ENCODE results near the gene MEAK7. TPM values are rescaled to one million over a fixed set of nuclear protein-coding genes. Genes with fewer than 3 reads are reported as not detected.

Gene MEAK7
- polyA plus RNA-seq, 4 donors = 18.7 to 21.7 (median 19.2) TPM

DNA sequence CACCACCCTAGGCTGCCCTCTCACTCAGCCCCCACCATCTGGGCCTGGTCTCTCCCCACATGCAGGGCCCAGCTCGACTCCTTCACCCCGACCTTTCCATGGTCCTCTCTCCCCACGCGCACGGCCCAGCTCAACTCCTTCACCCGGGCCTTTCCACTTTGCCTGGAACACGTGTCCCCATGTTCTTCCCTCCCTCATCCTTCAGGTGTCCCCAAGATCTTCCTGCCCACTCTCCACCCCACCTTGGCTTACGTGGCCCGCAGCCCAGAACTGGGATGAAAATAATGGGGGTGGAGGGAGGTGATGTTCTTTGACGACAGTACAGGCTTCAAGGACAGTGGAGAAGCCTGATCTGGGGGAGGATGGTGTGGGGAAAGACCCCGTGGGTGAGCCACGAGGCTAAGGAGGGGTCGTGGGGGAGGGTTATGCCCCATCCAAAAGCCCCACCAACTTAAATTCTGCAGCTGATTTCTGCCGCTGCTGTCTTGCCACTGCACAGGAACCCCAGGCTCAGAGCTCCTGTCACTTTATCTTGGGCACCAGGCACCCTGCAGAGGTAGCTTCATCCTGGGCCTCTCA is 9.9 kb upstream of the MEAK7 start:
- DNase-seq (ENCODE audit: low read depth in 4 of 4, low spot score in 3 of 4) = no peak

DNA sequence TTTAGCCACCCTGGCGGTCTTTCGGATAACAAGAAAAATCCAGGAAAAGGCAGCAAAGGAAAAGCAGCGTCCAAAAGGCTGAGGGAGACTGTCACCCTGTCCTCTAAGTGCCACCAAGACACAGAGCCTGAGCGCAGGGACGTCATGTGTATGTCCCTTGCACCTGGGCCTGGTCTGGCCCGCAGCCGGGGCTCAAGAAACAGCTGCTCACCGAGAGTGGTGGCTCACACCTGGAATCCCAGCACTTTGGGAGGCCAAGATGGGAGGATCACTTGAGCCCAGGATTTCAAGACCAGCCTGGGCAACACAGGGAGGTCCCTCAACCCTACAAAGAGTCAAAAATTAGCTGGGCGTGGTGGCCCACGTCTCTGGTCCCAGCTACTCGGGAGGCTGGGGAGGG is 9.2 kb upstream of the MEAK7 start:
- no peak for DNase-seq (ENCODE audit: low read depth in 4 of 4, low spot score in 3 of 4)

DNA sequence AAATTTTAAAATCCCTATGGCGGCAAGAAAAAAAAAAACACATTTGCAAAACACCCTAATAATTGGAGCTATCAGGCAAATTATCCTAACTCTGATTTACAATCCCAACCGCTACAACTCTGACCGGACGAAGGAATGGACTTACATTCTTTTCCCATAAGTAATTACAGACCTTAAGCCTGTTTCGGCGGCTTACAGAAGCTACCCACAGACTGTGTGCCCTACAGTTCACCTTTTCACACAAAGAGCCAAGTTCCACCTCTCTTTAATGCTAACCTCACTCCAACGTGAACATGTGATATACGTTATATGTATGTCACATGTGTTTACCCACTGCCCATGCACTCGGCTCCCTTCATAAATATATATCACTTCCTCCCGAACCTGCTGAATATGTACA is 8.7 kb upstream of the MEAK7 start:
- no peak for DNase-seq (ENCODE audit: low read depth in 4 of 4, low spot score in 3 of 4)

DNA sequence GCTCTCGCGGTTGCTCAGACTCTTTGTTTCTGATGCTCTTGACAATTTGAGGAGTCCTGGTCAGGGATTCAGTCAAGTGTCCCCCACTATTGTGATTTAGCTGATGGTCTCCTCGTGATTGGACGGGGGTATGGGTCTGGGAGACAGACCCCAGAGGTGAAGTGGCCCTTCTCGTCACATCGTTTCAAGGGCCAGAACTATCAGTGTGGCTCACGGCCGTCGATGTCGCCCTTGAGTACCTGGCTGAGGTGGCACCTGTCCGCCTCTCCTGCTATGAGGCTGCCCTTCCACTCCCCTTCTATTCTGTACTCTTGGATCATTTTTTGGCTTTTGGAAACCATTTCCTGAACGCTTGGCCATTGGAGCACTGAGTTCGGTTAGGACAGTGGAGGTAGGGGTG is 7.4 kb upstream of the MEAK7 start:
- no peak for DNase-seq (ENCODE audit: low read depth in 4 of 4, low spot score in 3 of 4)

DNA sequence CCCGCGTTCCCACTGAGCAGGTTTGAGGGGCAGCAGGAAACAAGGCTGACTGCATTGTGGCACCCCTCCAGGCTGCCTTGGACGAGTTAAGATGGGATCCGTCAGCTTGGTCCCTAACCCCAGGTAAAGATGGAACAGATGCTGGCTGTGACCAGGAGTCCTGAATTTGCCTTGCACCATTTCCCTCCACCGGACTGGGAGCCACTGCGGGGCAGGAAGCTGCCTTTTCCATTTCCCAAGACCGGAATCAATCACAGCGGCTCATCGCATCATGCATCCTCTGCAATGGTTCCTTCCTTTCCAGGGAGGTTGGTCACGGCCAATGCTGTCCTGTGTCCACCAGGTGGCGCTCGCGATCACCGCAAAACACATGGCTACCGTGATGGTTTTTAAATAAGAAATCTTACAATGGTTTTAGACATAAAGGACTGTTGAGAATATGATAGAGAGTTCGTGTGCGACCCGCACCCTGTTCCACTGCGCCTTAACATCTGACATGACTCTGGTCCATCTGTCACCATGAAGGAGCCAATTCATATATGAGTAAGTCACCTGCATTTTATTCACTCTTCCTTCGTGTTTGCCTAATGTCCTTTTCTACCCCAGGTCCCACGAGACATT is 6.8 kb upstream of the MEAK7 start:
- DNase-seq (ENCODE audit: low read depth in 4 of 4, low spot score in 3 of 4) = peak in 3 of 4 donors; percentile 74 to 86 (median 81)

DNA sequence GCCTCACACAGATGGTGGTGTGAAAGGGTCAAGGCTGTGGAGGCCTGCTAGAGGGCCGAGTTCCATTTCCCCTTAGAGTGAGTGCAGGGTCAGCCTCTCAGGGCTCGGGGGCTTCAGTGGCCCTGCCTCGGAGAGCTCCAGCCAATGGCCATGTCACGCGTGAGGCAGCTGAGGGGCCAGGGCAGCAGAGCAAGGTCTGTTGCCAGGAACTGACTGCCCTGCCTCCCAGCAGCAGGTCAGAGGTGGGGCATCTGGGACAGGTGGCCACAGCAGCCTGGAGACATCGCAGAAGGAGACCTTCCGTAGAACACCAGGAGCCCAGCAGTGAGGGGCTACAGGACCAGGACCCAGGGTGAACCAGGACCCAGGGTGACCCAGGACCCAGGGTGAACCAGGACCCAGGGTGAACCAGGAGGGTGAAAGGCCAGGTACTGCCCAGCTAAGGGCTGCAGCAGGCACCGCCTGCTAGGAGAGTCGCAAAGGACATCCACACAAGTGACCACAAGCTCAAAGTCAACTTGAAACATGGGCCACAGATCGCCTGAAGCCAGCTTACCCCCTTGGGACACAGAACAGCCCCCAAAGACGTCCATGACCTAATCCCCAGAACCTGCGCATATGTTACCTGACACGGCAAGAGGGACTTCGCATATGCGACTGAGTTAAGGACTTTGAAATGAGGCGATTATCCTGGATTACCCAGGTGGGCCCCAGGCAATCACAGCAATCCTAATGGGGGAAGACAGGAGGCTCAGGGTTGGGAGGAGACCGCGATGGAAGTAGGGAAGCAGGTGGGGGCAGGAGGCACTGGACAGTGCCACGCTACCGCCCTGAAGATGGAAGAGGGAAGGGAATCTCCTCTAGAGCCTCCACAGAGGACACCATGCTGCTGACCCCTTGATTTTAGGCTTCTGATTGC is 4.8 kb upstream of the MEAK7 start:
- DNase-seq (ENCODE audit: low read depth in 4 of 4, low spot score in 3 of 4) = no peak

DNA sequence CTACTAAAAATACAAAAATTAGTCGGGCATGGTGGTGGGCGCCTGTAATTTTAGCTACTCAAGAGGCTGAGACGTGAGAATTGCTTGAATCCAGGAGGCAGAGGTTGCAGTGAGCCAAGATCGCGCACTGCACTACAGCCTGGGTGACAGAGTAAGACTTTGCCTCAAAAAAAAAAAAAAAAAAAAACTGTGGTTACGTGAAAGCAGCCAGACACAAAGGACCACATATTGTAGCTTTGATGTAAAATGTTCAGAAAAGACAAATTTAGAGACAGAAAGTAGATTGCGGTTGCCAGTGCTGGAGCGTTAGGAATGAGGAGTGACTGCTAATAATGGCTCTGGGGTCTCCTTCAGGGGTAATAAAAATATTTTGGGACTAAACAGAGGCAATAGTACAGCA is 4.0 kb upstream of the MEAK7 start:
- no peak for DNase-seq (ENCODE audit: low read depth in 4 of 4, low spot score in 3 of 4)

DNA sequence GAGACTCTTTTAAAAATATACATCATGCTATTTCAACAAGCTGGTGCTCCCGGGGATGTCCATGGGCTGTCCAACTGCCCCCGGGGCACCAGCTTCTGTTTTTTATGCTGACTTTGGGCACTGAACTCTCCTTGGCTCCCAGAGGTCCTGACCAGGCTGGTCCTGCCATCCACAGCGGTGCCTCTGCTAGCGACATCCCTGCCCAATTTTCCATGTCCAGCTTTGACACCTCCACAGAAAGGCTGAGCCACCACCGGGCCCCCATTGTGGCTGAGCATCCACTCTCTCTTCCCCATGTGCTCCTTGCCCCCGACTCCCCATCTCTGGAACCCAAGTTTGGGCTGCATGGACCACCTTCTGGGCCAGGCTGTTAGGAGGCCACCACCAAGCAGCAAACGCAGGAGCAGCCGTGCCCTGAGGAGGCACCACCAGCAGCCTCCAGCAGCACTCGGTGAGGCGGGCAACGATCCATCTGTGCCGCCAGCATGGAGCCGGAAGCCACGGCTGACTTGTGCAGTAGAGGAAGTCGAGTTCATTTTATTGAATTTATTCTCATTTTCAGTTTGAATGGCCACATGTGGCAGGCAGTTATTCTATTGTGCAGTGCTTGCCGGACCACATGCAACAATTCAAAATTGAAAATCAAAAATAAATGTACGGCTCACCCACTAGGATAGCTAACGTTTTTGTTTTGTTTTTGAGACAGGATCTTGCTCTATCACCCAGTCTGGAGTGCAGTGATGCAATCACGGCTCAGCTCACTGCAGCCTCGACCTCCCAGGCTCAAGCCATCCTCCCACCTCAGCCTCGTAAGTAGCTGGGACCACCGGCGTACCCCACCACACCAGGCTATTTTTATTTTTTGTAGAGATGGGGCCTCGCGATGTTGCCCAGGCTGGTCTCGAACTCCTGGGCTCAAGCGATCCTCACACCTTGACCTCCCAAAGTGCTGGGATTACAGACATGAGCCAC is 2.8 kb upstream of the MEAK7 start:
- no peak for DNase-seq (ENCODE audit: low read depth in 4 of 4, low spot score in 3 of 4)

DNA sequence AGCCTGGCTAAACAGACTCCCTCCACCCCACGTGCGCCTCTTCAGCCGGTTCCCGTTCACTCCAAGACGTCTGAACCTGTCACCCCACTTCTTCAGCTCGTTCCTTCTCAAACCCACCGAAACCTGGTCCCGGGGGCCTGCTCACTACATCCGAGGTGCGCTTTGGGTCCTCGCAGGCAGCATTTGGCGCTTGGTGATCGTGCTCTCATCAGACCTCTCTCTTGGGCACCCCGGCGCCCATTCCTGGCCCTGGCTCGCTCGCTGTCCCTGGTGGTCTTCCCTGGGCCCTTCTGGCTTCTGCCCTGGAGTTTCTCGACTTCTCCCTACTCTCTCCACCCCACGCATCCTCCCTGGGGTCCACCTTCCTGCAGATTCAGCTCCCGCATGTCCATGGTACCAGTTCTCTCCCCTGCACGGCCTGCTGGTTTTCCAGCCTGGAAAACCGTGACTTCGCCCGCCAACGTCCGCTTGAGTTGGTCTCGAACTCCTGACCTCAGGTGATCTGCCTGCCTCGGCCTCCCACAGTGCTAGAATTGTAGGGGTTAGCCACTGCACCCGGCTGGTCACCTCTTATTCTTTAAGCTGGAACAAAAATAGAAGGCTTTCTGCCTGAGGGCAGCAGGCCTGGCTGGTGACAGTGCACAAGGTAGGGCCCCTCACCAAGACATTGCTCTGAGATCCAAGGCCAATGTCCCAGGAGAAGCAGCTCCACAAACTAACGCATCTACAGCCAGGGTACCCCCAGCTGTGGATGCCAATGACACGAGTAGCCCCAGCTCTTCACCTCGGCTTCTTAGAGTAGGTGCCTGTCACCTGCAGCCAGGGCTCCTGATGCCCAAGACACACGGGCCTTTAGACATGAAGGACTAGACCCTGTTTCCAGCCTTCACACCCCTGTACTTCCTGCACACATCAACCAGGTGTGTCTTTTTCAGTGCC is 1.1 kb upstream of the MEAK7 start:
- DNase-seq (ENCODE audit: low read depth in 4 of 4, low spot score in 3 of 4) = no peak

DNA sequence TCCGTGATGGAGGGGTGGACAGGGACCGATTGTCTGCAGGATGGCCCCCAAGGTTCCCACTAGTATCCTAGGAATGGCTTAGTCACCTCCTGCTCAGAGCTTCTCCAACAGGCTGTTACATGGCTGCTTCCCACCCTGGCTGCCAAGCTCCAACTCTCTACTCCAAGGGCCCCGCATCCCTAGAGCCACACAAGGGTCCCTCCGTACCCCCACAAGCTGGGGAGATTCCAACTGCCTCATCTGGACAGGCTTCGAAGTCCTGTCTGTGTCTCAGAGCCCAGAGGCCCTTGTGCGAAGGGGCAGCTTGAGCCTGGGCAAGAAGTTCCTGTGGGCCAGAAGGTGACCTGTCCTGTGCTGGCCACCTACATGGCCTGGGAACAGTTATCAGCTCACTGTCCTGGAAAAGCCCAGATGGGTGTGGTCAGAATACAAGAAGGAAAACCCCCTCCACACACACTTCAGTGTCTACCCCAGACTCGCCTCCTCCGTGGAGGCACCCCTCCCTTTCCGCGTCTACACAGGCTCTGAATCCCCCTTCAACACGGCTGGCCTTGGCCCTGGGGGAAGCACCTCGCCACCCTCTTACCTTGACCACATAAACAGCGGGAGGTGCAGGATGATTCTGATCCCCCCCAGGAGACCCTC is 586 bp downstream of the MEAK7 start:
- no peak for DNase-seq (ENCODE audit: low read depth in 4 of 4, low spot score in 3 of 4)

DNA sequence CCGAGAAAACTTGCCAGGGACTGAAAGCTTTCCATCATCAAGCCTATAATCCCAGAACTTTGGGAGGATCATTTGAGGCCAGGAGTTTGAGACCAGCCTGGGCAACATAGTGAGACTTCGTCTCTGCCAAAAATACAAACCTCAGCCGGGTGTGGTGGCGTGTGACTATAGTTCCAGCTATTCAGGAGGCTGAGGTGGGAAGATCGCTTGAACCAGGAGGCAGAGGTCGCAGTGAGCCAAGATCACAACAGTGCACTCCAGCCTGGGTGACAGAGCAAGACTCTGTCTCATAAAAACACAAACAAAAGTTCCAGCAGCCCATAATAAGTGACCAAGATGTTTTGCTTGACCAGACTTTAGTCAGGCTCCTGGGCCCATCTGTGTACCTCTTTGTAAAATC is 1.9 kb downstream of the MEAK7 start:
- DNase-seq (ENCODE audit: low read depth in 4 of 4, low spot score in 3 of 4) = no peak

DNA sequence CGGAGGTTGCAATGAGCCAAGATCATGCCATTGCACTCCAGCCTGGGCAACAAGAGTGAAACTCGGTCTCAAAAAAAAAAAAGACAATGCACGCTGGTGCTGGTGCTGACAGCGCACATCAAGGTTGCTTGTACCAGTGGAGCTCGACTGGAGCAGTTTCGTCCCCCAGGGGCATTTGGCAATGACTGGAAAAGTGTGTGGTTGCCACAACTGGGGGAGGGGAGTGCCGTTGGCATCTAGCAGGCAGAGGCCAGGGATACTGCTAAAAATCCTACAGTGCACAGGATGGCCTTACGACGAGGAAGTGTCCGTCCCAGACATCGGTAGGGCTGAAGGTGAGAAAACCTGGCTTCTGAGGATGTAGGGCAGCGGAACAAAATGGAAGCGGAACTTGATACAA is 2.4 kb downstream of the MEAK7 start:
- no peak for DNase-seq (ENCODE audit: low read depth in 4 of 4, low spot score in 3 of 4)

DNA sequence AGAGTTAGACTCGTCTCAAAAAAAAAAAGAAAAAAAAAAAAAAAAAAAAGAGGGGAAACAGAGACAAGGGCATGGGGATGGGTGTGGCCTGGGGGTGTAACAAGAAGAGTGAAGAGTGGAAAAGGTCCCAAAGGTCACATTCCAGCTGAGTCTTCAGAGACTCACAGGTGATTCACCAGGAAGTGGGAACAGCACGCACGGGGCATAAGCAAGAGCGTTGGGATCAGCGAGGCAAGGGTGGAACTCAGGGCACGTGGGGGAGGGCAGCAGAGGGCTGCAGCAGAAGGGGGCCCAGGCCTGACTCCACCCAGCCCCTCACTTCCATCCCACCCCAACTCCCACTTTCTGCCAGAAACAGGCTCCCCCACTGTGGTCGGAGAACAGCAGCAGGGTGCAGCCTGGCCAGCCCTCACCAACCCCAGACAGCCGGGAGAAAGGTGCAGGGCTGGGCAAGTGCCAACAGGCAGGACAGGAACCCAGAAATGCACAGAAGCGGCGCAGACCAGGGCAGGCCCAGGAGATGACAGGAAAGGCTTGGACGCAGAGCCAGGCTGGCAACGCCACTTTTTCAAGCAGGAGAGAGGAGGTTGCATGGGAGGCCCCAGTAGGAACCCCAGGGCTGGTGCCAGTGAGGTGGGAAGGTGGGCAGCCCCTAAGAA is 3.3 kb downstream of the MEAK7 start:
- no peak for DNase-seq (ENCODE audit: low read depth in 4 of 4, low spot score in 3 of 4)

DNA sequence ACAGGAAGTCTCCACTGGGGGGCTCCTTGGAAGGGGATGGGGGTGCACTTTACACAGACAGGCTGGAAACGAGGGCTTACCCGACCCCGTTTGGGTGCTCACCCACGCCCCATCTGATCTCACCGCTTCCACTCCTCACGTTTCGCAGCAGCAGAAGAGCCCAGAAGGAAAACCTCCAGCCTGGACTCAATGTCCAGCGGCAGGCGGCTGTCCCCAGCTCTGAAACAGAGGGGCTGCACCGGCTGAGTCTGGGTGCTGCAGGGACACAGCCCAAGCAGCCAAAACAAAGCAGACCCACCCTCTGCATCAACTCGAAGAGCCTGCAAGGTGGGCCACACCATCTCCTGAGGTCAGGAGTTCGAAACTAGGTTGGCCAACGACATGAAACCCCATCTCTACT is 3.9 kb downstream of the MEAK7 start:
- DNase-seq (ENCODE audit: low read depth in 4 of 4, low spot score in 3 of 4) = no peak

DNA sequence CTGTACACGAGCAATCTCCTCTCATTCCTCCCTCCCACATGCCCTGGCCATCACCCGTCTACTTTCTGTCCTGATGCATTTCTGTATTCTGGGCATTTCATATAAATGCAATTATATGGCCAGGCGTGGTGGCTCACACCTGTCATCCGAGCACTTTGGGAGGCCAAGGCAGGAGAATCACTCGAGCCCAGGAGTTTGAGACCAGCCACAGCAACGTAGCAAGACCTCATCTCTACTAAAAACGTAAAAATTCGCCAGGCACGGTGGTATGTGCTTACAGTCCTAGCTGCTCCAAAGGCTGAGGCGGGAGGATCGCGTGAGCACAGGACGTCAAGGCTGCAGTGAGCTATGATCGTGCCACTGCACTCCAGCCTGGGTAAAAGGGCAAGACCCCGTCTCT is 4.8 kb downstream of the MEAK7 start:
- DNase-seq (ENCODE audit: low read depth in 4 of 4, low spot score in 3 of 4) = no peak

DNA sequence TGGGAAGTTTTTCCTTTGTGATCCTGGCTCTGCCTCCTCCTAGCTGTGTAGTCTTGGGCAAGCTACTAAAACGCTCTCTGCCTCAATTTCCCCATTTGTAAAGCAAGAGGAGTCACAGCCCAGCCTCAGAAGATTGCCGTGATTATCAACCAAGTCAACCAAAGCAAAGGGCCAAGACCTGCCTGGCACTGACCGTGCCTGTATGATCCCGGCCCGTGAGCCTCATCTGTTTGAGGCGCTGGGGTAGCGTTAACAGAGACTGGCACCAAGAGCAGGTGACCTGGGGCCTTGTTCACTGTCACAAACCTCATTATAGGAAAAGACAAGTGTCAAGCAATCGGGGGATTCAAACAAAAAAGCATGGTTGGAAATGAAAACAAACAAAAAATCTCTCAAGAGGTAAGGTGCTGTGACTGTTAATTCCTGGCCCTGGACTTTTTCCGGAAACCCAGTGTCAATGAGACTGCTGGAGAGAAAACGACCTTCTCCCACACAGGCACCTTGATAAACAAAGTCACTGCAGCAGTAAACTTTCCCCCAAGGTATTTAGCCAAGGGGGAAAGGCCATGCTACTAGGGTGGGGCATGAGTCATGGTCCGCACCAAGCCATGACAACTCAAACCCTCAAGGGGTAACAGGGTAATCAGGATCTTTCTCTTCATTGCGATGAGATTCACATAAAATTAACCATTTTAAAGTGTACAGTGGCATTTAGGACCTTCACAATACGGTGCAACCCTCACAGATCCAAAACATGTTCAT is 5.4 kb downstream of the MEAK7 start:
- DNase-seq (ENCODE audit: low read depth in 4 of 4, low spot score in 3 of 4) = no peak

DNA sequence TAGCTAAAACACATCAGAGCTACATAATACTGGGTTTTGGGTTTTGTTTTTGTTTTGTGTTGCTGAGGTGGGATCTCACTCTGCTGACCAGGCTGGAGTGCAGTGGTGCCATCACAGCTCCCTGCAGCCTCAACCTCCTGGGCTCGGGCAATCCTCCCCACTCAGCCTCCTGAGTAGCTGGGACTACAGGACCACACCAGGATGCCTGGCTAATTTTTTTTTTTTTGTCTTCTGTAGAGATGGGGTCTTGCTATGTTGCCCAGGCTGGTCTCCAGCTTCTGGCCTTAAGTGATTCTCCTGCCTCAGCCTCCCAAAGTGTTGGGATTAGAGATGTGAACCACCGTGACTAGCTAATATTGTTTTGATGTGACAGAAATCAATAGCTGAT is 6.2 kb downstream of the MEAK7 start:
- no peak for DNase-seq (ENCODE audit: low read depth in 4 of 4, low spot score in 3 of 4)
